Ishikawa (cell line): ENCODE results near the gene JOSD2.

Experiments
- CEBPB ChIP-seq: IDR thresholded peaks from 2 replicates; pipeline ENCODE4 v1.6.1; 2012
- EGR1 ChIP-seq: IDR thresholded peaks from 2 replicates; pipeline ENCODE4 v1.6.1; 2012
- EP300 ChIP-seq: IDR thresholded peaks from 2 replicates; pipeline ENCODE4 v1.6.1; 2012; ENCODE audit warnings: borderline replicate concordance
- FOXM1 ChIP-seq: IDR thresholded peaks from 2 replicates; pipeline ENCODE4 v1.6.1; 2012; ENCODE audit warnings: low read depth, borderline replicate concordance
- MAX ChIP-seq: IDR thresholded peaks from 2 replicates; pipeline ENCODE4 v1.6.1; 2012
- RAD21 ChIP-seq: IDR thresholded peaks from 2 replicates; pipeline ENCODE4 v1.6.1; 2012; ENCODE audit warnings: low read depth
- REST ChIP-seq: IDR thresholded peaks from 2 replicates; pipeline ENCODE4 v1.6.1; 2012; ENCODE audit warnings: low read depth, mild to moderate bottlenecking
- TAF1 ChIP-seq: IDR thresholded peaks from 2 replicates; pipeline ENCODE4 v1.6.1; 2012; ENCODE audit warnings: low read depth, mild to moderate bottlenecking
- TCF12 ChIP-seq: IDR thresholded peaks from 2 replicates; pipeline ENCODE4 v1.6.1; 2012; ENCODE audit warnings: low read depth
- TEAD4 ChIP-seq: IDR thresholded peaks from 2 replicates; pipeline ENCODE4 v1.6.1; 2012
- YY1 ChIP-seq: IDR thresholded peaks from 2 replicates; pipeline ENCODE4 v1.6.1; 2012; ENCODE audit warnings: low read depth
- TF ChIP-seq, protein P1 (sequence below): IDR thresholded peaks from 2 replicates; pipeline ENCODE4 v1.6.1; 2012

DNA sequence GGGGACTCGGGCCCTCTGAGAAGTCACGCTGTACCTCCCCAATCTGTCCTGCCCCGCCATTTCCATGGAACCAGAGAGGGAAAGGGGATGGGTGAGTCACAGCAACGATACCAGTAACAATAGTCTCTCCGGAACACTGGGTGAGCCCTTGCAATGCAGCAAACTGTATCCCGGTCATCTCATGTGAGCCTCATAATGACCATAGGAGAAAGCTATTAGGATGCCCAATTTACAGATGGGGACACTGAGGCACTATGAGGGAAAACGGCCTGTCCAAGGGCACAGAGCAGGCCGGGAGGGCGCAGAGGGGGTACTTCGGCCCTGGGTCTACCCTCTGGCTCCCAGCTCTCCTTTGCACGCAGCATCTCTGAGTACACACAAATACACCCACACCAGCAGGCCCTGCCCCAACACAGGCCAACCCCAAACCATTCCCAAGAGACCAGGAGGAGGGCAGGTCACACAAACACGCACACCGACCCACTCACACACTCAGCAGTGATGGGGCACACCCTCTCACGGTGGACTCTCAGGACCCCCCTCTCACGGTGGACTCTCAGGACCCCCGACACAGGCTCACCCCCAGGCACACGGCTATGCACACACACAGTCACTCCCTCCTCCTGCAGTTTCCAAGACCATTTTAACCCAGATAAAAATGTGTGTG is 39.1 kb upstream of the JOSD2 start:
- no peak for TF ChIP-seq EP300
- no peak for TF ChIP-seq MAX
- TF ChIP-seq REST: no peak
- no peak for TF ChIP-seq TEAD4
- TF ChIP-seq TCF12: no peak
- no peak for TF ChIP-seq RAD21
- no peak for TF ChIP-seq FOXM1
- TF ChIP-seq TAF1: no peak
- TF ChIP-seq EGR1: no peak
- TF ChIP-seq CEBPB: no peak
- TF ChIP-seq YY1: no peak
- TF ChIP-seq, protein P1, sequence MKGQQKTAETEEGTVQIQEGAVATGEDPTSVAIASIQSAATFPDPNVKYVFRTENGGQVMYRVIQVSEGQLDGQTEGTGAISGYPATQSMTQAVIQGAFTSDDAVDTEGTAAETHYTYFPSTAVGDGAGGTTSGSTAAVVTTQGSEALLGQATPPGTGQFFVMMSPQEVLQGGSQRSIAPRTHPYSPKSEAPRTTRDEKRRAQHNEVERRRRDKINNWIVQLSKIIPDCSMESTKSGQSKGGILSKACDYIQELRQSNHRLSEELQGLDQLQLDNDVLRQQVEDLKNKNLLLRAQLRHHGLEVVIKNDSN: no peak
